Astrocyte of the cerebellum (primary cell): Measurements from ENCODE around the gene TRMT10B.

Source experiments
- DNase-seq: peaks from one replicate; pipeline ENCODE4 v3.0.0-alpha.2; 2011; ENCODE audit warnings: low read depth
- H3K4me3 ChIP-seq: 2 replicates; pipeline ENCODE4 v1.5.1; 2011; ENCODE audit warnings: mild to moderate bottlenecking, low read depth, low read length, moderate library complexity
- CTCF ChIP-seq: IDR thresholded peaks from 2 replicates; pipeline ENCODE4 v1.5.1; 2012; ENCODE audit warnings: low read length, low read depth, moderate library complexity, mild to moderate bottlenecking; ENCODE audit errors: missing control alignments
- in situ Hi-C: cut with HindIII; loops from 2 replicates; pipeline ENCODE4 v1.10.0; 2017; ENCODE audit warnings: low sequenced_read_pairs

Gene TRMT10B

DNA sequence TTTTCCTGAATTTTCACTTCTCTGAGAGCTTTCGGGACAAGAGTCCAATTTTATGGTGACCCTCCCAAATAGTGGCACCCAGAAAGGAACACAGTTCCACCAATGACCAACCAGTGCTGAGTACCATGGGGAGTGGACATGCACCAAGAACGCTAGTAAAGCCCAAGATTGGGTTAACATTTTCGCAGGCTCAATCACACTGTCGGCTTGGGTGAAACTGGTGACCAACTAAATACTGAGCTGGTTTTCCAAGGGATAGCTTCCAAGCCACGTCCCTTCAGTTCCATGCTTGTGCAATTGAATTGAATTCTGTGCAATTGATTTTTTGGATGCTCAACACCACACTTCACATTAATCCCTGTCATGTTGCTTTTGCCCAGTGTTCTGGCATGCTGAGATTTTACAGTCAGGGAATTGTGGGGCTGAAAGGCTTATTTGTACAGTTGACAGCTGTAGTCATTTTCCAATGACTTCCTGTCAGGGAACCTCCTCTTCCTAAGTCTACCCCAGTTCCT, 37.6 kb upstream of the TRMT10B start:
- no peak overlapping the region for H3K4me3 ChIP-seq
- no peak for TF ChIP-seq CTCF
- no peak for DNase-seq
- in situ Hi-C loops = no loop called here

- DNase-seq = no peak
- in situ Hi-C loops = no loop called here
- no peak for TF ChIP-seq CTCF
- H3K4me3 ChIP-seq = no peak overlapping the region
These were observed 34.1 kb upstream of the TRMT10B start for GRCh38 chr9:37719526-37719925.

- H3K4me3 ChIP-seq = no peak overlapping the region
- no peak for DNase-seq
- no peak for TF ChIP-seq CTCF
- in situ Hi-C loops = loop anchor here (25.0 kb wide), 2 partner anchors 385 to 660 kb away; partner anchors contain the start of gene ALDH1B1
These were observed 26.6 kb upstream of the TRMT10B start for GRCh38 chr9:37727013-37727412.

DNA sequence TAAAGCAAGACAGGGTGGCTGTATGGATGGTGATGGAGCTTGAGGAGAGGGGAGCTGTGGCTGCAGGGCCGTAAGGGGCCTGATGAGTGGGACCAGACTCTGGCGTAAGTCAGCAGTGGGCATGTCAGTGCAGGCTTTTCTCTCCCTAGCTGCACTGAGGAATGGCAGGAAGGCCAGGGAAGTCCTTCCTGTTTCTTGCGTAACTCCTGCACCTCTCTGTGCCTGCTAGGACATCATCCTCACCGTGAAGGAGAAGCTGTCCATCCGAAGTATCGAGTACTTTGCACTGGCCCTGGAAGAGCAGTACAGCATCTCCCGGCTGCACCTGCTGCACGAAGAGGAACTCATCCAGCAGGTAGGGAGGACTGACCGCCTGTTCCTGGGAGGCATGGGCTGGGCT, 24.1 kb upstream of the TRMT10B start:
- in situ Hi-C loops = loop anchor here (25.0 kb wide), 2 partner anchors 383 to 658 kb away; partner anchors contain the start of gene ALDH1B1
- no peak for DNase-seq
- H3K4me3 ChIP-seq = no peak overlapping the region
- TF ChIP-seq CTCF = no peak

DNA sequence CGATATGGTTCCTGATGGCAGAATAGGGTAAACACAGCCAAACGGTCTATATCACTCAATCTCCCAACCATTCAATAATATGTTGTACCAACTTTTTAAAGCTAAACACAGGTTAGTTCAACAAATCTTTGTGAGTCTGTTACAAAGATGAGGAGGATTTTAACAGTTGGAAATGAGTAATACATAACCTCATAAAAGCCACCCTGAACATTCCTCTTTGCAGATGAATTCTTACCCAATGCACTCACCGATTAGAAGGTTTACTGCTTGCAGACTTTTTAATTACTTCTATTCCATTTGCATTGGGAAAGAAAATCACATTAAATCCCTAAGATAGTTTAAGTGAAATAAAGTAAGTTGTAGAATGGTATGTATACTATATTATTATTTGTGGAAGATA, 23.3 kb upstream of the TRMT10B start:
- in situ Hi-C loops = loop anchor here (10.0 to 25.0 kb wide), 3 partner anchors 65 to 657 kb away; partner anchors contain the start of gene ALDH1B1
- no peak for TF ChIP-seq CTCF
- H3K4me3 ChIP-seq = no peak overlapping the region
- DNase-seq = no peak

- no peak overlapping the region for H3K4me3 ChIP-seq
- TF ChIP-seq CTCF = no peak
- in situ Hi-C loops = loop anchor here (10.0 to 25.0 kb wide), 3 partner anchors 64 to 656 kb away; partner anchors contain the start of gene ALDH1B1
- DNase-seq = no peak
These were observed 22.8 kb upstream of the TRMT10B start for GRCh38 chr9:37730839-37731238.
